NOMO-1 (cell line): ENCODE results near the gene TJP3.
"Not testable (repeated sequence)": the region's sequence is repeated elsewhere in the genome, so short reads cannot be mapped to it uniquely, and the experiment has no call there.

Source experiments
- DNase-seq, 2 experiments: peaks; one replicate each; lab custom pipeline; 2025; ENCODE audit not compliant: unreplicated experiment in 2 of 2; lab: John Stamatoyannopoulos, UW

The TJP3 gene

GRCh38 chr19:3708207-3708931 is at the start of gene TJP3:
Gene TJP3, plus strand, starts transcription at chr19:3708384. Its CDS starts 20,049 bp downstream, at chr19:3728433.
- no peak for DNase-seq

DNA sequence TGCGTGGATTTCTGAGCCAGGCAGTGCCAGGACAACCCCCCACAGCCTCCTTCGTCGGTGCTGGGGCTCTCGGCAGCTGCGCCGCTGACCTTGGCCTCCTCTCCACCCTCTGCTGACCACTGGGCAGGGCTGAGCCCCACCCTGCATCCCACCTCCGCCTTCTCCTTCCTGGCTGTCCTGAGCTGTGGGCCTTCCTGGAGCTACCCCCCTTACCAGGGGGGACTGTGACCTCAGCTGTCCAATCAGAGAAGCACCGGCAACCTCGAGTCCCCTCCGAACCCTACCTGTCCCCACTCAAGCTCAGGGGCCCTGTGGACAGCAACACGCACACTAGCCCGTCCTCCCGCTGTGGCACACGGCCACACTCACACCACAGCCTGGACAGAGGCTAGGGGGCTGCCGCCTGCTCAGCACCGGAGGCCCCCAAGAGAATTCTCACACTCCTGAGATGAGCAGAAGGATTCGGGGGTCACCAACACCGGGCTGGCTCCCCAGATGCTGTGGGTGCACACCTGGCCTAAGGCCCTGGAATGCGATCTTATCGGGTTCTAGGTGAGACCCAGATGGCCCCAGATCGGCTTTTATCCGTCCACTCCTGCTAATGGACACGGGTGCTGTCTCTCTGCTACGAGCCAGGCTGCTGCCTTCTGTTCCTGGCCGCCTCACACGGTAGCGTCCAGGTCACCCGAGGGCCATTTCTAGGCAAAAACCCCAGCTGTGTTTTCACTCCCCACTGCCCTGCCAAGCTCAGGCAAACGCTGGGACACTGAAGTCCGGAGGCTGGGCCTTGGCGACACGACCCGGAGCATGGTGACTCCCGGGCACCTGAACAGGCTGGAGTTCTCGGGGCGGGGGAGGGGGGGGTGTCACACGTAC is 49.1 kb upstream of the TJP3 start:
- no peak for DNase-seq

DNA sequence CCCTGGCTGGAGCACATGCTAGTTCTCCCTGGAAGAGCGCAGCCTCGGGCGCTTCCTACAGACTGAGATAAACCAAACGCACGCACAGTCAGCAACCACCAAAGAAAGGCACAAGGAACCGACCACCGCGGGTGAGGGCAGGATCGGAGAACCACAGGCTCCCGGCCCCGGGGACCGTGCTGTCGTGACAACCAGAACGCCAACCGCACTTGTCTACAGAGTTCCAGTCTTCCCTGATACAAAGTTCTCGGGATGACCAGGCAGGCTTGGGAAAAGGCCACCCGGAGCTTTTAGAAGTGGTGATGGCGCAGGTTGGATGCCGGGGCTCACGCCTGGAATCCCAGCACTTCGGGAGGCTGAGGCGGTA is 48.5 kb upstream of the TJP3 start:
- DNase-seq = no peak

DNA sequence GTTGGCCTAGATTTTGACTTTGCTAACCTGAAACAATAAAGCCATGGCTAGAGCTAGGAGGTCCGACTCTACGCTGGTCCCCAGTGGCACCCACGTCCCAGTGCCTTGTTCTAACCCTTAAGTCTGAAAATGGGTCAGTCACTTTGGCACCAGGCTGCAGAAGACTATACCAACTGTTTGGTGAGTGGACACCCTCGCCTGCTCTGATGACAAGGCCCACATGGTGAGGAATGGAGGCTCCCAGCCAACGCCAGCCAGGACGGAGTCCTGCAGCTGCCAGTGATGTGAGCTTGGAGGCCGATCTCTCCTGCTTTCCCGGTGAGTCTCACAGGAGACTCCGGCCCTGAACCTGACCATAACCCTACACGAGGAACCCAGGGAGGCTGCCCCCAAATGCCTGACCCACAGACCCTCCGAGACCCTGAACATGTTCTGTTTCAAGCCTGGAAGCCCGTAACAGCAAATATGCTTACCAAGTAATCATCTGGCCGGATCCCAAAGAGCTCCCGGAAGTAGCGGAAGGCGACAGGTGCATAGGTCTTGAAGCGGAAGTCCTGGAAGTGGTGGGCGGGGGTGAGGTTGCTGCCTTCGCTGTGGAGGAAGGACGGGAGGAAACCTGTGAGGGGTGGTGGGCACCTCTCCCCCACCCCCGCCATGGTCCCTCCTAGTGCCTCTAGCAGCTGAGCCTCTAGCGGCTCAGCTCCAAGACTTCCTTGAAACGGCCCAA is 47.5 kb upstream of the TJP3 start:
- DNase-seq = no peak

GRCh38 chr19:3661284-3662238 is 46.6 kb upstream of the TJP3 start:
- DNase-seq = no peak

GRCh38 chr19:3663838-3664237 is 44.3 kb upstream of the TJP3 start:
- no peak for DNase-seq

DNA sequence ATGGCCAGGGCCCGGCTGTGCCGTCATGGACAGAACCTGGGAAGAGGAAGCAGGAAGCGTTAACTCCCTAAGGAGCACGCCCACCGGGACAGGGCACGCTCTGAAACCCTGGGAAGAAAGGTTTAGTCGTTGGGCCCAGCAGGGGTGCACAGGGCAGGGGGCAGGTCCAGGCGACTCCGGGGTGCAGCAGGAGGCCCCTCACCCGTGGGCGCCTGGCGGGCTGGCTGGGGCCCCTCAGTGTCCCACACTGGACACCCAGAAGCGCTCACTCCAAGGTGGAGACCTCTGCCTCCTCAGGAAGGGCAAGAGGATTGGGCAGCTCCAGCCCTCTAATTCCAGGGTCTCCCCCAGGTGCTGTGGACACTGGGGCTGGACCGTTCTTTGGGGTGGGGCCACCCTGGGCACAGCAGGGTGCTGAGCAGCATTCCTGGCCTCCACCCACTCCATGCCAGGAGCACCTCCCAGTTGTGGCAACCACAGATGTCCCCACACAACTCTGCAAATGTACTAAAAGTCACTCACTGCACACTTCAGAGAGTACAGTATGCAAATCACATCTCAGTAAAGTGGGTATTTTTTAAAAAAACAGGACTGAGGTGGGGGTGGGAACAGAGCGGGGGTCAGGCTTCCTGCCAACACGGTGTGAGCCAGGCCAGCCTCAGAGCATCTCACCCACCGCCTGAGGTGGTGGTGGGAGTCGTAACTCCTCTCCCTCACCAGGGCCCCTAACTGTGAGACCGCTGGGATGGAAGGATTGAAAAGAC is 43.1 kb upstream of the TJP3 start:
- no peak for DNase-seq

DNA sequence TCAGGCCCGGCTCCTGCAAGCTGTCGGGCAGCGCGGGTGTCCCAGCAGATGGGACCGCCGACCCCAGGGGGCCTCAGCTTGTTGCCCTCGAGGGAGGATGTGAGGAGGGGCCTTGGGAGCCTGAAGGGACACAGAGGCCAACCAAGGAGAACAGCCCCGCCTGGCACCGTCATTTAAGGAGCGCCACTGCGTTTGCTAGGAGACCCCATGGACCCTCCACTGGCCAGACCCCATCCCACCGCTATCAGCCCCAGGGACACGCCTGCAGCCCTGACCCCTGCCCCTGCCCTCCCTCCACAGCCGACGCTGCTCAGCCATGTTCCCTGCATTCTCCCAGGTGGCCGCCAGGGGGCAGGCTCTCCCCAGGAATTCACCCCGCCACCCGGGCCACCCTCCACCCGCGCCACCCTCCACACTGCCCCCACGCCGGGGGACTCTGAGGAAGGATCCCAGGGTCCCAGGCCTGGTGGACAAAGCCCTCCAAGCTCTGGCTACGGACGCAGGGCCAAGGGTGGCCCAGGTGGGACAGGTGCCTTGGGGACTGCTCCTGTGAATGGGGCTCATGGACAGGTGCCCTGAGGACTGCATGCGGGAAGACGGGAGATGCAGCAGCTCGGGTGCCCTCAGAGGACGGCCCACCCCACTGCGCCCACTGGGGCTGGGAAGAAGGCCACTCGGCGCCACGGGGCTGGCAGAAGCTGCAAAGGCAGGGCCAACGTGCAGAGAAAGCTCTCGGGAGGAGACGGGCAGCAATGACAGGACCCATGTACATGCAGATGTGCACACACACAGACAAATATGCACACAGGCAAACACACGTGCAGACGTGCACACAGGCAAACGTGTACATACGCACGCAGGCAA is 42.3 kb upstream of the TJP3 start:
- peak in 1 of 2 experiments; percentile 22 for DNase-seq

DNA sequence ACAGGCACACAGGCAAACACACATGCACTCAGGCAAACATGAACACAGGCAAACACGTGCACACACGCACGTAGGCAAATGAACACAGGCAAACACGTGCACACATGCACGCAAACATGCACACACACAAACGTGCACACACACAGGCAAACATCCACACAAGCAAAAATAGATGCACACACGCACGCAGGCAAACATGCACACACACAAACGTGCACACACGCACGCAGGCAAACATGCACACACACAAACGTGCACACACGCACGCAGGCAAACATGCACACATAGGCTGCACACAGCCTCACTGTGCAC is 41.7 kb upstream of the TJP3 start:
- DNase-seq = not testable (repeated sequence)

GRCh38 chr19:3667037-3667638 is 41.0 kb upstream of the TJP3 start:
- DNase-seq = no peak

- no peak for DNase-seq
Measured at GRCh38 chr19:3667766-3668165, 40.4 kb upstream of the TJP3 start.

GRCh38 chr19:3668331-3669081 is 39.7 kb upstream of the TJP3 start:
- DNase-seq = no peak

GRCh38 chr19:3669082-3669946 is 38.9 kb upstream of the TJP3 start:
- no peak for DNase-seq

- no peak for DNase-seq
Measured at GRCh38 chr19:3669947-3670795, 38.0 kb upstream of the TJP3 start.

DNA sequence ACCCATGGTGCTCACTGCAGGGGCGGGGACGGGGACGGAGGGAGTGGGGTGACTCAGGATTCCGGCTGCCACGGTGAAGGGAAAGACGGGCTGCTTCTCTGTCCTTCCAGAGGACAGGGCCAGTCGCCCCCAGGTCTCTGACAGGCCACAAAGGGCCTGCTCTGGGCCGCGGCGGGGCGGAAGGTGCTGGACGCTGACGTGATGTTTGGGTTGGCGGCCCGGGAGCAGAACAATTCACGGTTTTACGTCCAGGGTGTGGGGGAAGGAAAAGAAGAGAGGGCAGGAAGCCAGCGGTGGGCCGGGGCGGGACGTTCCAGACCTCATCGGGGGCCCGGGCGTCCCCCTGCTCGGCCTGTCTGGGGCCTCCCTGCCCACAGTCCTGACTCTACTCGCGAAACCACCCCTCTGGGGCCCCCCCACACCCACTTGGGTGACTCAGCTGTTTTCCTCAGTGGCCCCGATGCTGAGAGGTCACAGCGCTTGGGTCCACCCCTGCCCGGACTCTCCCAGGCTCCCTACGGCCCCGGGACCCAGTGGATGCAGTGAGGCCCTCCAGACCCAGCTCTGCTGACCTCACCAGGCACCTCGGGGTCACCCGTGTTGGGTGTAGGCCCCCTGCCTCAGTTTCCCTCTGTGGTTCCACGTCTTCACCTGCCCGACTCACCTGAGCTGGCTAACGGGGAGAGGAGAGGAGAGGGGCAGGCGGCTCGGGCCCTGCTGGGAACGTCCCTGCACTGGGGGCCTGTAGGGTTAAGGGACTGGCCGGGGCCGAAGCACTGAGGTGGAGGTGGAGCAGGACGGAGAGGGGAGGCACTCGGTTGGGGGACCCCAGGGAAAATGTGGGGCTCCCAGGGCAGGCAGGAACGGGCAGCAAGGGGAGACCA is 37.1 kb upstream of the TJP3 start:
- no peak for DNase-seq
